GM18508 (cell line): ENCODE data around the gene RAB37.

ENCODE experiments used
- ATAC-seq: cut with Tn5 transposase; IDR thresholded peaks from one replicate; pipeline ENCODE4 v1.9.1; 2021; ENCODE audit warnings: moderate number of reproducible peaks; ENCODE audit not compliant: insufficient read depth, unreplicated experiment

RAB37 gene

DNA sequence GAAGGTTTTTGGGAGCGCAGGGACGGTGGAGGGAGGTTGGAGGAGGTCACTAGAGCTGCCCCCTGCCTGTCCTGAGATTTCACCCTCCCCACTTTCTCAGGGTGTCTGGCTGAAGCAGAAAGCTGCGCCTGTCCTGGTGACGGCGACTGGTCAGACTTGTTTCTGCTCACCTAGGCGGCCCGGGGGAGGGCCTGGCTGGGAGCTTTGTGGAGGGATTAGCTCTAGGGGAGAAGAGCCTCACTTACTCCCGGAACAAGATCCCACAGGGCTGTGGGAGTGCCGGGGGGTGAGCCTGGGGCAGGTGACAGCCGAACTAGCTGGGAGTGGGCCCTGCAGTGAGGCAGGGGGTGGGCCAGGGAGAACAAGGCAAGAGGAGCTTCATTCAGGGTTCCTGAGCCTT lies 22.9 kb downstream of the RAB37 start:
- no peak for ATAC-seq

DNA sequence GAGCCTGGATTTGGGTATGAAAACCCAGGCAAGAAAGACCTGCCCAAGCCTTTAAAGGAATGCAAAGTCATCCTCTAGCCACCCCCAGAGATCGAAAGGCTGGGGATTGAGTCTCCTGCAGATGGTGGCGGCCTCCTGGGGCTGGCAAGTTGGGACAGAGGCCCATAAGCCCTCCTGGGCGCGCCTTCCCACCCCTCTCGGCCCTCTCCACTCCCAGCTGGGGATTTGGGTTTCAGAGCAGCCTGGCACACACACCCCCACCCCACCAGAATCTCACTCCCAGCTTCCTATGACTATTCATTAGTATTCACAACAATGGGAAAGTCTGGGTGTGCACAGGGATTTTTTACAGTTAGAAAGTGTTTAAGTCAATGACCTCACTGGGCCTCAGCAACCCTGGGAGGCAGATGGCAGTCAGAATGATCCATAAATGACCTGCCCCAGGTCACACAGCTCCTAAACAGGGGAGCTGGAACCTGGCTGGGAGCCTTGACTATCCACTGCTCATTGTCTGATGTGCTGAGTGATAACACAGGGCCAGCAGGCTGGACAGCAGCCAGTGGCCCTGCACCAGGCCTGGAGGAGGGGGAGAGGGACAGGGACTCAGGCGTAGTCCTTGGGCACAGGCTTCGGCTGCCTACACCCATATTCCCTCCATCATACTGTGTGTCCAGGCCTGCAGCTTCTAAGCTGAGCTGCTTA lies 23.5 kb downstream of the RAB37 start:
- ATAC-seq = no peak

DNA sequence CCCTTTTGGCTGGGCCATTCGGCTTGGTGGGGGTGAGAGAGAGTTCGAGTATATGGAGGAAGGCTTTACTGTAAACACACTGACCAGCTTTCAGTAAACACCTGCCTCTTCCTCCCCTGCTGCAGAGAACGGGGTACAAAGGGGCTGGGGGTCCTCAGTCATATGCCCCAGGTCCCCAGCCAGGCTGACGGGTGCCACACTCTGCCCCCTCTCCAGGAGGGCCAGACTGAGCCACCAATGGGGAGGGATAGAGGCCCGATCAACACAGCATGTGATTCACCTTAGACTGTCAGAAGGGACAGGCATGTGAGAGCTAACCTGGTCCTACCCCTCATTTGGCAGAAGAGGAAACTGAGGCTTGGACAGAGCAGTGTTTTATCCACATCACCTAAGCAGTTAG lies 24.4 kb downstream of the RAB37 start:
- ATAC-seq = no peak

- no peak for ATAC-seq
Observed at GRCh38 chr17:74761931-74762330, 24.9 kb downstream of the RAB37 start.

DNA sequence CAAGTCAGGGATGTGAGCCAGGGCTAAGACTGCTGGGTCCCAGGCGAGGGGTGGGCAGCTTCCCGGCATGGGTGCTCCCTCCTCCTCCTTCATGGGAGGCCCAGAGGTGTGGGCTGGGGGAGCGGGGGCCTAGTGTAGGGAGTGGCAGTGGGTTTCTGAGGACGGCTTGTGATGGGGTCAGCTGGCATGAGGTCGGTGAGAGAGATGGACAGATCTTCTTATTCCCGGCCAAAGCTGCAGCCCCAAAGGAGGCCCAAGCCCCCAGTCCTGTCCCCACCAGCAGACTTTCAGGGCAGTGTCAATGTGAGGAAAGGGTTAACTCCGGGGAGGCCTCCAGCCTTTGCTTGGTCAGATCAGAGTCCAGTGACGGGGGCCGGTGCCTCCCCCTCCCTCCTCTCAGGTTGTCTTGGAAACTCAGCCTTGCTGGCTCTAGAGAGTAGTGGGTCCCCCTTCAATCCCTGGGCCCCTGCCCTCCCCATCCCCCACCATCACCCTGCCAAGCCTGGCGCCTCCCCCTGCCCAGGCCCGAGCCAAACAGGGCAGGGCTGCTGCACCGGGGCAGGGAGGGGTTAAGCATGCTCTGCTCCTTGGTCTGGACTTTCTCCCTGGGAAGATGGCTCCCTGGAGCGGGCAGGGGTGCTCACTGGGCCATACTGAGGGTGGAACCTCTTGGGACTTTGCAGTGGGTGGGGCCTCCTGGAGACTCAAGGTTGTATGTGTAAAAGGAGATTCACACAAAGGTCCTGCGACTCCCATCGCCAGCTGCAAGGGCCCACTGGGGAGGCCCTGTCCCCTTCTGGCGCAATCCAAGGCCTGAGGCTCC lies 26.7 kb downstream of the RAB37 start:
- no peak for ATAC-seq

DNA sequence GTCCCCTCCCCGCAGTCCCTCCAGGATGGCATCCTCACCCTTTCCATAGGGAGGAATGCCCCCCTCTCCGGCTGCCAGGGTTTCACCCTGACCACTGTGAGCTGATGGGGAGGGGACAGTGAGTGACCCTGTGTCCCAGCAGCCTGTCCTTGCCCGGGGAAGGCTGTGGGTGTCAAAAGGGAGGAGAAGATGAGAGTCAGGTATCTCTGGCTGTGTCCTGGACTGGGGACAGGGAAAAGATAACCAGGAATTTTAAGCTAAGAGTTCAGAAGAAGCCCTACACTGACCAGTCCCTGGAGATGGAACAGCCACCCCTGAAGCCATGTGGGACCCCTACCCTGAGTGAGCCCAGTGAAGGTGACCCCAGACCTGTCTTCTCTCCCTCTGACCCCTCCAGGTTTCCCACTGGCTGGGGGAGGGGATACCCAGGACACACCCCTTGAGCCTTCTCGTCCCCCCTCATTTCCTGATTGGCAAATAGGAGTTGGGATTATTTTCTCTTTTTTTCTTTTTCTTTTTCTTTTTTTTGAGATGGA lies 27.8 kb downstream of the RAB37 start:
- no peak for ATAC-seq

DNA sequence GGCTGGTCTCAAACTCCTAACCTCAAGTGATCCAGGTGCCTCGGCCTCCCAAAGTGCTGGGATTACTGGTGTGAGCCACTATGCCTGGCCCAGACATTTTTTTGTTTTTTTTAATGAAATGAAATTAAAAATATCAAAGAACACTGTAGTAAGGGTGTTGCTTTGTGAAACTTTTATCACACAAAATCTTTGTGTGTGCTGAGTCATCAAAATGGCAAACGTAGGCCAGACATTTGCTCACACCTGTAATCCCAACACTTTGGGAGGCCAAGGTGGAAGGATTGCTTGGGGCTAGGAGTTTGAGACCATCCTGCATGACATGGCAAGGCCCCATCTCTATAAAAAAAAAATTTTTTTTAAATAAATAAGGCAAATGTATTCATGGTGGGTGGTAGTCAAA lies 29.4 kb downstream of the RAB37 start:
- ATAC-seq = no peak

GRCh38 chr17:74767111-74767516 lies 30.1 kb downstream of the RAB37 start:
- ATAC-seq = no peak

DNA sequence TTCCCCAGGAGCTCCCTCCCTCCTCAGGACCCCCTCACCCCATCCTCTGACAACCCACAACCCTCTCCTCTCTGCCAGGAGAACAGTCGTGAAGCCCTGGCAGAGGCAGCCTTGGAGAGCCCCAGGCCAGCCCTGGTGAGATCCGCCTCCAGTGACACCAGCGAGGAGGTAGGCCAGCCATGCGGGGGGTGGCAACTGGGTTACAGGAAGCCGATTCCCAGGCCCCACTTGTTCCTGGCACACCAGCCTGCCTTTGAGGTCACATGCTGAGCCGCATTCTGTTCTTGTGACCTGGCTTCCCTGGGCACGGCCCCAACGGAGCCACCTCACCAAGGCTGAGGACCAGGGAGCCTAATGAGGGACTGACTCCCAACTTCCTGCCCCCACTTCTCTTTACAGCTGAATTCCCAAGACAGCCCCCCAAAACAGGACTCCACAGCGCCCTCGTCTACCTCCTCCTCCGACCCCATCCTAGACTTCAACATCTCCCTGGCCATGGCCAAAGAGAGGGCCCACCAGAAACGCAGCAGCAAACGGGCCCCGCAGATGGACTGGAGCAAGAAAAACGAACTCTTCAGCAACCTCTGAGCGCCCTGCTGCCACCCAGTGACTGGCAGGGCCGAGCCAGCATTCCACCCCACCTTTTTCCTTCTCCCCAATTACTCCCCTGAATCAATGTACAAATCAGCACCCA lies 31.2 kb downstream of the RAB37 start:
- ATAC-seq = no peak

GRCh38 chr17:74768763-74769114 lies 31.7 kb downstream of the RAB37 start:
- ATAC-seq = no peak

- no peak for ATAC-seq
Observed at GRCh38 chr17:74769266-74769855, 32.3 kb downstream of the RAB37 start.

DNA sequence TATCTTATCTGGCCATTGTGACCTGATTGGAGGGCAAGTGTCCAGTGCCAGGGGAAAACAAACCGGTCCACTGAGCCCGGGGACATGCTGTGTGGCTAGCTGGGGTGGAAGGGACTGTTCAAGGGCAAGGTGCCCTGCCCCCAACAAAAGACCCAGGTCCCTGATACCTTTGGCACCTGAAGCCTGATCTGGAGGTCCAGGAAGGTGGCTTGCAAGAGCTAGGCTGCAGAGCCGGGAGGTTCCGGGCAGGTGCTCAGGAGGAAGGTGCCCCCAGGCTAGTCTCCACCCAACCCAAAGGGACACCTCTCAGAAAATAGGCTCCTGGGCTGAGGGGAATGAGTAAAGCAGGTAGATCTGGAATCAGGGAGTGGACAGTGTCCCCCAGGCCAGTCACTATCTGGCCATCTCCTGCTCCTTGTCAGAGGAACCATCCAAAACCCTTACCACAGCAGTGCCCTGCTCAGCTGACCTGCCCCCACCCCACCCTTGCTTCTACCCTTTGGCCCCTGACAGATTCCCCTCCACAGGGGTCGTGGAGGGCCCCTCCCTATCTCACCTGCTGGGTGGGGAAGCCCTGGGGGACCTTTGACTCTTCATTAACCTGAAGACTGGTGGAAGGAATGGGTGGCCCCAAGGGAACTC lies 32.9 kb downstream of the RAB37 start:
- no peak for ATAC-seq

GRCh38 chr17:74770498-74771318 lies 33.7 kb downstream of the RAB37 start:
- no peak for ATAC-seq

DNA sequence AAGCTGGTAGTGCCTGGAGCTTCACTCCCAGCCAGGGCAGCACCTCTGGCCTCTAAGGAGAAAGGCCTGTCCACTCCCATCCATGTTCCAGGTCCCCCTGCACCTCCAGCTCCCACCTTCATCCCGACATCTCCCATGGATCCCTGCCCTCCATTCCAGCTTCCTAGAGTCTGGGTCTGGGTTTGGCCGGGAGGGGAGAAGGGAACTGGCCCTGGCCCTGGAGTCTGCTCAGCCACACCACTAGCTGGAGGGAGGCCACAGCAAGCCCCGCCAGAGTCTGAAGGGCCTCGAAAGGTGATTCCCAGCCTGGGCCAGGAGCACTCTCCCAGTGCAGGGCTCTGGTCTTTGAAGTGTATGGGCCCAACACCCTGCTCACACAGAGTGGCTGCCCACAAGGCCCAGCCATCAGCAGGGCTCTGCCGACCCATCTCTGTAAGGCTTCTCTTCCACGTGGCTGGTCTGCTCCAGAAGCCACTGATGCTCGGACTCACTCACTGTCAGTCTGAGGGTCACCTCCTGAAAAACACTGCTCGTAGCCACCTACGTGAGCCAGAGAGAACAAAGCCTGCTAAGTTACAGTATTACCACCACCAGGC lies 34.4 kb downstream of the RAB37 start:
- ATAC-seq = no peak

DNA sequence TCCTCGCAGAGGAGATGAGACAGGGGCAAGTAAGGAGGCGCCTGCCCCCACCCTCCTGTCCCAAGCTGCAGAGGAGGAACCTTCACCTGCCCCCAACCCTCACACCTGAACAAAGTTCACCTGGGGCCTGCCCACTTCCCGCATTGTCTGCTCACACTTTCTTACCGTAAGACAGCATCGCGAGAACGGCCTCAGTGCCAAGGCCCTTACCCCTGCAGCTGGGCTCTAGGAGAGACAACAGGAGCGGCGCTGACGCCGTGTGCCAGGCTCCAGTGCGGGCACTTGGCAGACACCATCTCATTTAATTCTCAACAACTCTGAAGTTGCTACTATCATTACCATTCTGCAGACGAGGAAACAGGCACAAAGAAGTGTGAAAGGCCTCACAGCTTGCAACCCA lies 35.0 kb downstream of the RAB37 start:
- no peak for ATAC-seq

- ATAC-seq = no peak
Observed at GRCh38 chr17:74773414-74773813, 36.4 kb downstream of the RAB37 start.

DNA sequence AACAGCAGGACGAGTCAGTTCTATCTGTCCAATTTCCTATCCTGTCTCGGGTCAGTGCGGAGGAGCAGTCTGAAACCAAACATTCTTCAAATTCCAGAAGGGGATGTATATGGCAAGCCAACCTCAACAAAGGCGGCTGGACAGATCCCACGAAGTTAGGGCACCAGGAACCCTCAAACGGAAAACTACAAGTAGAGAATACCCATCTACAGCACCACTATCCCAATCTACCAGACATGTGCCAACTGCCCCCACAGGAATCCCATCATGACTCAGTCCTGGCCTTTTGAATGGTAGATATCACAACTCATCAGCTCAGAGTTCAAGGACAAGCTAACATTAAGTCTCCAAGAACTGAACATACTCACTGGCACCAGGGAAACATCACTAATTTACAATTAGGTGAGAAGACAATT lies 36.8 kb downstream of the RAB37 start:
- ATAC-seq = no peak

- ATAC-seq = no peak
Observed at GRCh38 chr17:74775409-74776043, 38.5 kb downstream of the RAB37 start.
